Nephron progenitor cell (in vitro differentiated cells): ENCODE results near the gene FKRP.
A peak's percentile ranks its signal among the peaks of the same experiment; 100 is the strongest.
"Not testable (repeated sequence)": the region's sequence is repeated elsewhere in the genome, so short reads cannot be mapped to it uniquely, and the experiment has no call there.

Source experiments
- DNase-seq: peaks from one replicate; pipeline ENCODE4 v3.0.0; 2021
- H3K27ac Mint-ChIP-seq: 2 replicates; pipeline ENCODE4 v1.8.0; 2021; ENCODE audit warnings: mild to moderate bottlenecking, moderate library complexity, mixed read lengths
- H3K27me3 Mint-ChIP-seq: 2 replicates; pipeline ENCODE4 v1.8.0; 2021; ENCODE audit warnings: mild to moderate bottlenecking, low read depth, mixed read lengths; ENCODE audit not compliant: poor library complexity
- H3K36me3 Mint-ChIP-seq: 2 replicates; pipeline ENCODE4 v1.8.0; 2021; ENCODE audit warnings: low read depth, mixed read lengths
- H3K4me1 Mint-ChIP-seq: 2 replicates; pipeline ENCODE4 v1.8.0; 2021; ENCODE audit warnings: mixed read lengths
- H3K4me3 Mint-ChIP-seq: 2 replicates; pipeline ENCODE4 v1.8.0; 2021; ENCODE audit warnings: mild to moderate bottlenecking, moderate library complexity, mixed read lengths
- H3K9me3 Mint-ChIP-seq: 2 replicates; pipeline ENCODE4 v1.8.0; 2021; ENCODE audit warnings: mild to moderate bottlenecking, moderate library complexity, mixed read lengths
- TF ChIP-seq, protein P1 (sequence below): fragments of 200-600 bp; sonication (generic); IDR thresholded peaks from 2 replicates; pipeline ENCODE4 v1.5.0; 2021; ENCODE audit warnings: antibody characterized with exemption

Gene FKRP

DNA sequence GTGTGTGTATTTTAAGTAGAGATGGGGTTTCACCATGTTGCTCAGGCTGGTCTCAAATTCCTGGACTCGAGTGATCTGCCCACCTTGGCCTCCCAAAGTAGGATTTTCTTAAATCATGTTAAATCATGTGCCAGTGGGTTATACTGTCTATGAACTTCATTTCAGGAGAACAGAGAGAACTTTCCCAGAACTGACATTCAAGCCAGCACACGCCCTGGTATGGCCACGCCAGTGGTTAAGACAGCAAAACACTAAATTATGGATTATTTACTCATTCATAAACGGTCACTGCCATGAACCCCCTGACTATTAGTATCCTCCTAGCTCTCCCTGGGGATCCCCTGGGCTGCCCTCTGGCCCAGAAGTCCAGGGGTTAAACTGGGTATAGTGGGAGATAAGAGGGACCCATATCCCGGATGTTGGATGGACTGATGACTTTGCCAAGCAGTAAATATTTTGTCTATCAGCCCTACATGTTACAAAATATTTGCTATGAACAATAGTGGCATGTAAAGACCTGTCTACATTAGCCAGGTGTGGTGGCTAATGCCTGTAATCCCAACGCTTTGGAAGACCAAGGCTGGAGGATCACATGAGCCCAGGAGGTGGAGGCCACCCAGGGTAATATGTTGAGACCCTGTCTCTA lies 16.5 kb downstream of the FKRP start:
- TF ChIP-seq, protein P1, sequence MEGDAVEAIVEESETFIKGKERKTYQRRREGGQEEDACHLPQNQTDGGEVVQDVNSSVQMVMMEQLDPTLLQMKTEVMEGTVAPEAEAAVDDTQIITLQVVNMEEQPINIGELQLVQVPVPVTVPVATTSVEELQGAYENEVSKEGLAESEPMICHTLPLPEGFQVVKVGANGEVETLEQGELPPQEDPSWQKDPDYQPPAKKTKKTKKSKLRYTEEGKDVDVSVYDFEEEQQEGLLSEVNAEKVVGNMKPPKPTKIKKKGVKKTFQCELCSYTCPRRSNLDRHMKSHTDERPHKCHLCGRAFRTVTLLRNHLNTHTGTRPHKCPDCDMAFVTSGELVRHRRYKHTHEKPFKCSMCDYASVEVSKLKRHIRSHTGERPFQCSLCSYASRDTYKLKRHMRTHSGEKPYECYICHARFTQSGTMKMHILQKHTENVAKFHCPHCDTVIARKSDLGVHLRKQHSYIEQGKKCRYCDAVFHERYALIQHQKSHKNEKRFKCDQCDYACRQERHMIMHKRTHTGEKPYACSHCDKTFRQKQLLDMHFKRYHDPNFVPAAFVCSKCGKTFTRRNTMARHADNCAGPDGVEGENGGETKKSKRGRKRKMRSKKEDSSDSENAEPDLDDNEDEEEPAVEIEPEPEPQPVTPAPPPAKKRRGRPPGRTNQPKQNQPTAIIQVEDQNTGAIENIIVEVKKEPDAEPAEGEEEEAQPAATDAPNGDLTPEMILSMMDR = no peak
- Mint-ChIP-seq H3K27me3 (peaks cover 2% of the 10 kb centered on the region), H3K27ac (no peak overlapping the region), H3K36me3 (peaks cover 11% of the 10 kb centered on the region), H3K4me3 (no peak overlapping the region), H3K4me1 (peaks cover 9% of the 10 kb centered on the region), H3K9me3 (no peaks in the 10 kb centered on the region)
- no peak for DNase-seq

DNA sequence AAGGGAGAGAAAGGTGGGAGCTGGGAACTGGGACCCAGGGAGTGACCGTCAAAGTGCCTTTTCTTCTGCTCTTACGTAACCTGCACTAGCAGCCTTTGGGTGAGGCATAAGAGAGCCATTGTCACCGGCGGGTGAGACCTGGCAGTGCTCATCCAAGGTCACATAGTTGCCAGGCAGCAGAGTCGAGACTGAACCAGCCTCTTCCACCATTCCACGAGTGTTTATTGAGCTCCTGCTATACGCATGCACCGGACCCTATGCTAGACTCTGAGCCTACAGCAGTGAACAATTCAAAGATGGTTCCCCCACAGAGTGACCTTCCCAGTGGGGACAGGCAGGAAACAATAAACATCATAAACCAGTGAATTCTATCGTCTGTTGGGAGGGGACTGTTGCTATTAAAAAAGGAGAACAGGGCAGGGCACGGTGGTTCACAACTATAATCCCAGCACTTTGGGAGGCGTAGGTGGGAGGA lies 19.0 kb downstream of the FKRP start:
- Mint-ChIP-seq H3K36me3 (peaks cover 5% of the 10 kb centered on the region), H3K27me3 (peaks cover 2% of the 10 kb centered on the region), H3K4me1 (peaks cover 3% of the 10 kb centered on the region), H3K4me3 (no peak overlapping the region), H3K9me3 (no peaks in the 10 kb centered on the region), H3K27ac (peak overlapping the region; percentile 75)
- TF ChIP-seq, protein P1 = no peak
- DNase-seq = no peak

DNA sequence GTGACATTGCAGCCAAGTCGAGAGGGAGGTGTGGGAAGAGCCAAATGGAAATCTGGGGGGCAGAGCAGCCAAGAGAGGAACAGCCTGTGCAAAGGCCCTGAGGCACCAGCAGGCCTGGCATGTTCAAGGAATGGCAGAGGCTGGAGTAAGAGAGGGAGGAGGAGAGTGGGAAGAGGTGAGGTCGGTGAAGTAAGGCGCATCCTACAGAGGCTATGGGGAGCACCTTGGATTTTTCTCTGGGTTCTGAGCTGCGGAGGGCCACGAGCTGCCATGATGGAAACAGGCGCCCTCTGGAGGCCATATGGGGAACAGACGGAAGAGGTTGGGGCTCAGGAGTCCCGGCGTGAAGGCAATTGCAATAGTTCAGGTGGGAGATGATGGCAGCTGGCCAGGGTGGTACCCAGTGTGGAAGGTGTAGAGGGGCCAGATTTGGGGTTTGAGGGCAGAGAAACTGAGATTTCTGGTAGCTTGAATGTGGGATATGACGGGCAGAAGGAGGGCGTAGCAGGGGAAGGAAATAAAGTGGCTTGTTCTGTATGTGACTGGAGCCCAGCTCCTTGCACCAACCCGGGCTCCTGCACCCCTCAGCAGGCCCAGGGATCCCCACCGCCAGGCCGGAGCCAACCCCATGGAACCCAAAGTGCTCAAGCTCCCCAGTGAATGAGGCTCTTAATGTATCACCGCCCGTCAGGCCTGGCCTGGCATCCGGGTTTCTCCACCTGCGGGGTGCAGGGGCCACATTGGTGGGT lies 20.9 kb downstream of the FKRP start:
- TF ChIP-seq, protein P1 = peak; percentile 55
- peaks cover 2% of the 10 kb centered on the region for H3K27me3 Mint-ChIP-seq
- no peak overlapping the region for H3K4me3 Mint-ChIP-seq
- DNase-seq = peak; percentile 53
- H3K4me1 Mint-ChIP-seq = no peaks in the 10 kb centered on the region
- H3K36me3 Mint-ChIP-seq = peaks cover 10% of the 10 kb centered on the region
- H3K9me3 Mint-ChIP-seq = no peaks in the 10 kb centered on the region
- H3K27ac Mint-ChIP-seq = no peak overlapping the region

DNA sequence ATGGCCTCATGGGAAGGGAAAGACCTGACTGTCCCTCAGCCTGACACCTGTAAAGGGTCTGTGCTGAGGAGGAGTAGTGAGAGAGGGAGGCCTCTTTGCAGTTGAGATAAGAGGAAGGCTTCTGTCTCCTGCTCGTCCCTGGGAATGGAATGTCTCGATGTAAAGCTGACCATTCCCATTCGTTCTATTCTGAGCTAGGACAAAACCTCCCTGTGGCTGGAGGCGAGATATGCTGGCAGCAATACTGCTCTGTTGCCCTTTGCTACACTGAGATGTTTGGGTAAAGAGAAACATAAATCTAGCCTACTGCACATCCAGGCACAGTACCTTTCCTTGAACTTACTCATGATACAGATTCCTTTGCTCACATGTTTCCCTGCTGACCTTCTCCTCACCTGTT lies 22.9 kb downstream of the FKRP start:
- not testable (repeated sequence) for H3K27me3 Mint-ChIP-seq, DNase-seq, H3K9me3 Mint-ChIP-seq, H3K4me3 Mint-ChIP-seq, H3K4me1 Mint-ChIP-seq
- H3K36me3 Mint-ChIP-seq = peaks cover 23% of the 10 kb centered on the region
- peak overlapping the region; percentile 55 for H3K27ac Mint-ChIP-seq

DNA sequence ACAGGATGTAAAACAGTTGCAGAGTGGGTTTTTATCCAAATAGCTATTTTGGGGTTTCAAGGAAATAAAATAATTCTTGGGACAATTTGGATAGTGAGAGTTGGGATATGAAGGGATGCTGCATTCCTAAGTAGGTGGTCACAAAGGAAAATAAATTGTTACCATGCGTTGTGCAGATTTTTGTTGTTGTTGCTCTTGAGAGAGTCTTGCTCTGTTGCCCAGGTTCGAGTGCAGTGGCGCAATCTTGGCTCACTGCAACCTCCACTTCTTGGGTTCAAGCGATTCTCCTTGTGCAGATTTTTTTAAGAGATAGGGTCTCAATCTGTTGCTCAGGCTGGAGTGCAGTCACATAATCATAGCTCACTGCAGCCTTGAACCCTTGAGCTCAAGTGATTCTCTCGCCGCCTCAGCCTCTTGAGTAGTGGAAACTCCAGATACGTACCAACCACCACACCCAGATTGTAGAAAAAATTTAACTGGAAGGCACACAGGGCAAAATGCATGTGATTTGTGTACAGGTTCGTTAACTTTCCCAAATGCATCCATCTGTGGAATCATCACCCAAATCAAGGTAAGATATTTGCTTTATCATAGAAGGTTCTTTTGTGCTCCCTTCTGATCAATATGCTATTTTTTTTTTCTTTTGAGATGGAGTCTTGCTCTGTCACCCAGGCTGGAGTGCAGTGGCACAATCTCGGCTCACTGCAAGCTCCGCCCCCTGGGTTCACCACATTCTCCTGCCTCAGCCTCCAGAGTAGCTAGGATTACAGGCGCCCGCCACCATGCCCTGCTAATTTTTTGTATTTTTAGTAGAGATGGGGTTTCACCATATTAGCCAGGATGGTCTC lies 26.5 kb downstream of the FKRP start:
- Mint-ChIP-seq H3K36me3 (peaks cover 45% of the 10 kb centered on the region), H3K27ac (peak overlapping the region; percentile 70), H3K27me3 (peaks cover 3% of the 10 kb centered on the region), H3K4me1 (no peaks in the 10 kb centered on the region), H3K9me3 (no peaks in the 10 kb centered on the region), H3K4me3 (no peak overlapping the region)
- TF ChIP-seq, protein P1 = no peak
- DNase-seq = no peak

DNA sequence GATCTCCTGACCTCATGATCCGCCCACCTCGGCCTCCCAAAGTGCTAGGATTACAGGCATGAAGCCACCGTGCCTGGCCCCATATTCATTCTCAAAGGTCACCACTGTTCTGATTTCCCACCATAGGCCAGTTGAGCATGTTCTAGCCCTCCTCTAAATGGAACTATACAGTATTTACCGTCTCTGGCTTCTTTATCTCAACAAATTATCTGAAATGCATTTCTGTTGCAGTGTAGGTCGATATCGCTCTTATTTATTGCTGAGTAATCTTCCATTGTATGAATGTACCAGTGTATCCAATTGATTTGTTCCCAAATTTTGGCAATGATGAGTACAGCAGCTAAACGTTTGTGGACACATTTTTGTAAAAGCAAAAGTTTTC lies 27.2 kb downstream of the FKRP start:
- H3K27me3 Mint-ChIP-seq = peaks cover 3% of the 10 kb centered on the region
- H3K4me3 Mint-ChIP-seq = no peak overlapping the region
- H3K27ac Mint-ChIP-seq = peak overlapping the region; percentile 70
- peaks cover 49% of the 10 kb centered on the region for H3K36me3 Mint-ChIP-seq
- DNase-seq = no peak
- no peaks in the 10 kb centered on the region for H3K4me1 Mint-ChIP-seq
- no peaks in the 10 kb centered on the region for H3K9me3 Mint-ChIP-seq
- TF ChIP-seq, protein P1 = no peak
